Caki2 (cell line): ENCODE results near the gene ST6GALNAC4. TPM values are rescaled to one million over a fixed set of nuclear protein-coding genes. Genes with fewer than 3 reads are reported as not detected.

Experiments
- DNase-seq: peaks from one replicate; pipeline ENCODE4 v3.0.0-alpha.2; 2015; ENCODE audit warnings: low read depth
- in situ Hi-C: cut with HindIII; loops from 2 replicates; pipeline ENCODE4 v1.10.0; 2016; ENCODE audit warnings: low sequenced_read_pairs, low pct_unique_long_range_greater_than_20kb, mixed read lengths
- total RNA-seq: library from RNA; depleted of rRNA; stranded (reverse); fragments of >200 nt; shearing (Covaris generic); gene quantifications from 2 replicates; pipeline ENCODE4 v1.2.3, GENCODE V29; 2014; ENCODE audit warnings: low replicate concordance

The ST6GALNAC4 gene
- total RNA-seq, 1 experiment from 2014 or later, result 18.1 TPM

DNA sequence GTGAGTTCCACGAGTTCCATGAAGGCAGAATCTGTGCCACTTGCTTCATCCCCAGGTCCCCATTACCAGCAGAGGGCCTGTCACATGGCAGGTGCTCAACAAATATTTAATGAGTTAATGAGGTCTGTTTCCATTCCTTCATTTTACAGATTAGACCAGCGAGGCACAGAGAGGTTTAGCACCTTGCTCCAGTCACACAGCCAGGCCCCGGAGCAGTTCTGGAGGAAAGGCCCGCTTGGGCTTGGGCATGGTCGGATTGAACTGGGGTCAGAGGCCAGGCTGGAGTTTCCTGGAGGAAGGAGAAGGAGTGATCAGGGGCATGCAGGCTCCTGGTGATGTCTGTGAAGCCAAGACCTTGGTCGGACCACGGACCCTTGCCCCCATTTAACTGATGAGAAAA is 4.0 kb upstream of the ST6GALNAC4 start:
- no peak for DNase-seq
- in situ Hi-C loops, result no loop called here

DNA sequence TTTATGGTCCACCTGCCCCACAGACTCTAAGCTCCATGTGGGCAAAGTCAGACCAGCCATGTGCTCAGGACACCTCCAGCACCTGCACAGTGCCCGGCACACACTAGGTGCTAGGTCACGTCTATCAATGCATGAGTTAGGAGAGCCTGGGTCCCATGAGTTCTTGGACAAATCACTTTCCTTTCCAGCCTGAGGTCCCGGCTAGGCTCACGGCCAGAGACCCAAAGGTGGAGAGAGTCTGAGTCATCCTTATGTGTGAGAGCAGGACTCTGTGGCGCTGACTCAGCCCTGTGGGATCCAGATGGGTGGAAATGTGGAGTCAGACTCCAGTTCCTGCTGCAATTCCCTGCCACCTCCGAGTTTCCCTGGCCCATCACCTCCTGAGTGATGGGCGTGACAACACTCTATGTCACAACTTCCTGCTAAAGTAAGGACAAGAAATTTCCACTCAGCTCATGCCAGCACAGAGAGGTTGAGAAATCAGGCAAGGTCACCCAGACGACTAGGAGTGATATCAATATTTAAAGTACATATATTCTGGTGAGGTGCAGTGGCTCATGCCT is 2.5 kb upstream of the ST6GALNAC4 start:
- in situ Hi-C loops, result no loop called here

DNA sequence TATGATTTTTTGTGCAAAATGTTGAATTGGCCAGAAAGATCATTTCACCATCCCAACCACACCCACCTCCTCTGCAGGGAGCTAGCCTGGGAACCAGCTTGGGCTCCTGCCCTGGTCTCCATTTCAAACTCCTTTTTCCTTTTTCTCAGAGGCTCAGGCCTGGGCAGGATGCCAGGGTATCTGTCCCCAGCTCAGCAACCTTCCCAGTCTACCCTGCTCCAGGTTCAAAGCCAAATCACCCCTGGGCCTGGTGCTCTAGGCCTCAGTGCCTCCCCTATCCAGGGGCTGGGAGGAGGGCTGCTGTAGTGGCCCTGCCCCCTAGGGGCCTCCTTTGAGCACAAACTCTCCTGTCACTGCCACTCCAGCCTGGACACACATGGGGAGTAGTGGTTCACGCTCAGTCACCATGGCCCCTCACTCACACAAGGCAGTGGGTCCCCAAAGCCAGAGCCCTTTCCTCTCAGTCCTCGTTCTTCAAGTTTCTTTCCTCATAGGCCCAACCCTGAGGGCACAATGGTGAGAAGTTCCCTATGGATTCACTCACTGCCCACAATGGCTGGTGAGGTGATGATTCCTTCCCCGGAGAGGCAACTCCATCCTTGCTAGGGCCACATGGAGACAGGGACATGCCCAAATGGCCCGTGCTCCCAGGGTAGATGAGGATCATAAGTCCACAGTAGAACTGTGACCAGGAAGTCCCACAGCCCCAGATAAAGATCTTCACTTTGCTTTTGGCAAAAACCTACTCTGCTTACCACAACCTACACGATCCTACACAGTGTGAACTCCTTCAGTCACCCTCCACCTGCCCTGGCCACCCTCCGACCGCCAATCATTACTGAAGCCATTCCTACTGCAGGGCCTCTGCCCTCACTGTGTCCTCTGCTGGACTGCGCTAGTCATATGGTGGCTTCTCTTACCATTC is 1.6 kb upstream of the ST6GALNAC4 start:
- no peak for DNase-seq
- in situ Hi-C loops, result no loop called here

More for the DNA sequence above, 2.5 kb upstream of the ST6GALNAC4 start:
- DNase-seq, result peak; percentile 97

GRCh38 chr9:127917603-127918002 is 762 bp upstream of the ST6GALNAC4 start:
- in situ Hi-C loops, result no loop called here
- no peak for DNase-seq

GRCh38 chr9:127915801-127916719 is 781 bp downstream of the ST6GALNAC4 start:
- DNase-seq, result no peak
- in situ Hi-C loops, result no loop called here

- no peak for DNase-seq
- in situ Hi-C loops, result no loop called here
Observed at GRCh38 chr9:127915325-127915752, 1.5 kb downstream of the ST6GALNAC4 start.

- in situ Hi-C loops, result no loop called here
- no peak for DNase-seq
Observed at GRCh38 chr9:127913682-127914081, 3.2 kb downstream of the ST6GALNAC4 start.

DNA sequence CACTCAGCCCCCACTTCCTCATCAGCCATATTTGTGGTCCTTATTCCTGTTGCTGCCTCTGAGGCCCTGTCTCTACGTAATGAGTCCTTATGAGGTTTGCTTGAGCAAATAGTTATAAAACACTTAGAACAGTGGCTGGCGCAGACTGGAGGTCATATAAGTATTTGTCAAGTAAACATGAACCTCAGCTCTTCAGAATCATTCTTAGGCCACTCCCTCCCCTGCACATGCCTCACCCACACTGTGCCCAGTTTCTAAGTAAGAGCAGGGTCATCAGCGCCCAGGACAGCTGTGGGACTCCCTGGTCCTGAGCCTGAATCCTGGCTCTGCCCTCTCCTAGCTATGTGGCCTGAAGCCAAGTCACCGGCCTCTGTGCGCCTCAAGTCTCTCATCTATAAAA is 4.0 kb downstream of the ST6GALNAC4 start:
- in situ Hi-C loops, result no loop called here
- no peak for DNase-seq

DNA sequence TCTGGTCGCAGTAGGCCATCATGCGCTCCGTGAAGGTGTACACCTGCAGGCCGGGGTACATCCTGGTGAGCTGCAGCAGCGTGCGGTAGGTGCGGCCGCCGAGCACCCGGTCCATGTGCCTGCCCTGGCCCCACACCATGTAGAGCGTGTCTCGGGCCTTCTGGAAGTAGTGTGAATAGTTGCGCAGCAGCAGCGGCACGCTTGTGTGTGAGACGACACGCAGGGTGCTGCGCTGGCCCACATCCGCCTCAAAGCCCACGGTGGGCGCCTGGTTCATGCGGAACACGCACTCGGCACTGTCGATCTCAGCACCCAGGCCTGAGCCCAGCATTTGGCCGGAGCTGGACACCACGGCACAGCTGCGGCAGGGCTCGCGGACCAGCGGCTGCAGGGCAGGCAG is 4.5 kb downstream of the ST6GALNAC4 start:
- no peak for DNase-seq
- in situ Hi-C loops, result no loop called here

- DNase-seq, result peak; percentile 74
- in situ Hi-C loops, result no loop called here
Observed at GRCh38 chr9:127910613-127911205, 6.1 kb downstream of the ST6GALNAC4 start.

DNA sequence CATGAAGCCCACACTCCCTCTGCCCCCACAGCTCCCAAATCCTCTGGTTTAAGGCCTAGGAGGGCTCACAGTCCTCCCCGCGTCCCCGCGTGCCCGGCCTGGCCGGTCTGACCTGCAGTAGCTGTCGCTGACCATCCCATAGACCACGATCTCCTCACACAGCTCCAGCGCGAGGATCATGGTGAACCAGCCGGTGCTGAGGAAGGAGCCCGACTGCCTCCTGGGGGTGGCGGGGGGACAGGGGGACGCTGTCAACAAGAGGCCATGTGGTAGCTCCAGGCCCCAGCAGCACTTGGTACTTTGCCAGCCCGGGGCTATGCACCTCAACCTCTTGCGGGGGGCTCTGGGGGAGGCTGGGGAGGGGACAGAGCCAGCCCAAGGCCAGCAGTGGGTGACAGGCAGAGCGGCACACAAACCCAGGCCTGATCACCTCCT is 7.0 kb downstream of the ST6GALNAC4 start:
- no peak for DNase-seq
- in situ Hi-C loops, result no loop called here

DNA sequence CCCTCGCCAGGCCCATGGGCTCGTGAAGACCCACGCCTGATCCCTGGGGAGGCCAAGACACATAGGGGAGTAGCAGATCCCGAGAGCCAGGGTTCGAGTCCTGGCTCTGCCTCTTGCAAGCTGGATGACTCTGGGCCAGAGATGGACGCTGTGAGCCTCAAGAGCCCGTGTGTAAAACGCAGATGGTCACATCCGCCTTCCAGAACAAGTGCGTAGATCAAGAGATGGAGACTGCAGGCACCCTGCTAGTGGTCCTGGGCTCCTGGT is 8.2 kb downstream of the ST6GALNAC4 start:
- in situ Hi-C loops, result no loop called here
- no peak for DNase-seq

- in situ Hi-C loops, result no loop called here
- DNase-seq, result no peak
Observed at GRCh38 chr9:127907867-127908659, 8.8 kb downstream of the ST6GALNAC4 start.

DNA sequence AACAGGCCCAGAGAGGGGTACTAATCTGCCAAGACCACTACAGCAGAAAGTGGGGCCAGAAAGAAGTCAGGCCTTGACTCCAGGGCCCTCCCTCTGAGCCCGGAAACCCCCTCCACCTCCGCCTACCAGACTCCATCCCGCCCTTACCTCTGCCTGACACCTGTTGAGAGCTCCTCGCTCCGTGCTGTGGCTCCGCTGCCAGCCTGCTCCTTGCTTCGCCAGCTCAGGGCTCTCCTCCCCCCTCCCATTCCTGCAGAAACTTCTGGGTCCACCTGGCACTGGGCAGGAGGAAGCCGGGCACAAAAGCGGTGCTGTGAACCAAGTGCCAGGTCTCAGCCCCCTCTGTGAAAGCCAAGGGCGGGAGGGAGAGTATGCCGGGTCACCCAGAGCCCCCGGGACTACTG is 11.1 kb downstream of the ST6GALNAC4 start:
- in situ Hi-C loops, result no loop called here

DNA sequence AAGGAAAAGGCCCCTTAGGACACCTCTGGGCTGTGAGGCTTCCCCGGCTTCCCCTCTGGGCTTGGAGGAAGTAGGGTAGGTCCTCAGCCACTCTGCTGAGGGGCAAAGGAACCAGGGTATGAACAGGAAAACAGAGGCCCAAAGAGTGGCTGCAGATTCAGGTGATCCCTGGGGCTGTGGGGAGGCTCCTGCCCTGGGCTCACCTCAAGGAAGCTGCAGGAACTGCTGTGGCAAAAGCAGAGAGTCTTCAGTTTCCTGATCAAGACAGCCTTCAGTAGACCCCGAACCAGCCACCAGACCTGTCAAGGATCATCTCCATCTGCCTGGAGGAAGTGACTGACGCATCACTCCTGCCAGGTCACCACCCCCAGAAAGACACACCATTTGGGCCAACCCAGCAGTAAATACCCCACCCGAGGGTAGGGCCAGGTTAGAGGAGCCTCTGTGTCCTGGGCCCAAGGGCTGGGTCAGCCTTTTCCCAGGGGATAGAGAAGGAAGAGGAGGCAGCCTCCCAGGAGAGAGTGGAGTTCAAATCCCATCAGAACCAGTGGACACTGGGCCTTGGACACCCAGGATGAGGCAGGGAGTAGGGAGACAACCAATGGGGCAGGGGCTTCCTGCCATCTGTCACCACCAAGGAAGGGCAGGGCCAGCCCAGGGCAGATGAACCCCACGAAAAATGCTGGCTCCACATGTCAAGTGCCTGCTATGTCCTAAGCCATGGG is 11.7 kb downstream of the ST6GALNAC4 start:
- in situ Hi-C loops, result no loop called here

More for the DNA sequence above, 11.1 kb downstream of the ST6GALNAC4 start:
- no peak for DNase-seq

DNA sequence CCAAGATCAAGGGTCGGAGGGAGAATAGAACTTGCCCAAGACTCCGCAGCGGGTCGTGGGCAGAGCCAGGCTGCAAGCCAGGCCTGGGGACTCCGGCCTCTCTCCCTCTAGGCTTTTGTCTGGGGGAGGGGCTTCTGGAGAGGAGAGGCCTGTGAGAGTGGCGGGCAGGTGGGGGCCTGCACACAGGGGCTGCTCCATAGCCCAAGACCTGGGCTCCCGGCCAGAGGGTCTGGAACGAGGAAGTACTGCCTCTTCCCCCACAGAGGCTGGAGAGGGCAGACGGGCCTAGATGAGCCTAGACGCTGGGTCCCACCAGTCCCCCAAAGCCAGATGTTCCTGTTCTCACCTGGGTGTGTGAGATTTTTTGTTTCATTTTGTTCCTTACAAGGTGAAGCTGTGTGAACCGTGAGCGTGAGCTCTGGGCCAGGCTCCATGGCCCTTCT is 12.3 kb downstream of the ST6GALNAC4 start:
- no peak for DNase-seq
- in situ Hi-C loops, result no loop called here

More for the DNA sequence above, 11.7 kb downstream of the ST6GALNAC4 start:
- DNase-seq, result no peak
